ENCODE results near the gene ZNF330. TPM values are rescaled to one million over a fixed set of nuclear protein-coding genes. Genes with fewer than 3 reads are reported as not detected.

Gene ZNF330
- 34.1 and 47.2 TPM in 2 replicates for total RNA-seq (2012; rRNA removed)
- polyA plus RNA-seq (2012; rRNA removed), result 24.3 and 27.2 TPM in 2 replicates
- polyA plus RNA-seq (2012; cell fraction: cytosol; rRNA removed), result 6.0 and 13.7 TPM in 2 replicates
- 3.7 and 25.5 TPM in 2 replicates for polyA plus RNA-seq (2012; cell fraction: nucleus; rRNA removed; ENCODE audit: low replicate concordance)
- Bru-seq, nascent RNA, result percentile 77 among the genes with signal in this experiment
- BruChase-seq, experiment 1, labeled RNA remaining after a 6-hour chase, result percentile 54 among the genes with signal in this experiment
- percentile 67 among the genes with signal in this experiment for BruChase-seq, experiment 2, labeled RNA remaining after a 2-hour chase
- long read RNA-seq, partial matches to known transcripts, result 3 of 5 reads
- long read RNA-seq, other reads (novel, unspliced or antisense), result 0 of 5 reads

DNA sequence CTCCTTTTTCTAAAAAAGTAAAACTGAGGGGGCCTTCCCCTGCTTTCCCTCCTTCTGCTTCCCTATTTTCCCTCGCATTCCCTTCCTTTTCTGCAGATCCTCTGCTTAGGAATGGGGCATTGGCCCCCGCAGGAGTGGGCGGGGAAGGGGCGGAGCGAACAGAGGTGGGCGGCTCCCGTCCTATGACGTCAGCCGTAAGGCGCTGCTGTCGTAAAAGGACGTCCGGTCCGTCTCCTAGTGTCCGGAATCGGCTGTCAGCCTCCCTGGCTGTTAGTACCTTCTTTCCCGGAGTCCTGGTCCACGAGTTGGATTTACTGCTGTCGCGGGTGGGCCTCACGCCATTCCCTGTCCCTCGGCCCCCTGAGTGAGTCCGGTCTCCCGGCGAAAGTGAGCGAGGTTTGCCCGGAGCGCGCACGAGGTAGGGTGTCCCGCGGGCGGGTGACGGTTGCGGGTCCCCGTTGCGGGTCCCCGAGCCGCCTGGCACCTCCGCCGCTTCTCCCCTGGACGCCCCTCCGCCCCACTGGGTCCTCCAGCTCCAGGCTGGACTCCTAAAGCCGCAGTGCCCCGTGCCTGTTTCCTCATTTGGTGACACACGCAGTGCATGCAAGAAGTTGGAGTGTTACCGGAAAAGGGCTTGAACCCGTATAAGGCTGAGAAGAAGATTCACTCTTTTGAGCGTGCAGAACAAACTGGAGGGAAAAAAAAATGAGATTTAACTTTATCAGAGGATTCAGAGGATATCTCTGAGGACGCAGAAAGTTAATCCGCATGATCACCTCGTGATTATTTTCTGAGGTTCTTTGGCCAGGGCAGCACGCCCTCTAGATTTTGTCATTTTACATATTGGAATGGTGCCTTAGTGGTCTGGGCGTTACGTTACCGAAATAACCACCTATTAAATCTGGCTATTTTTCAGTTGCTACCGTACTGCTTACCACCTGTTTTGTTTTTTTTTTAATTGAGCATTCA is at the start of gene ZNF330:
ZNF330 (plus strand) TSS at position 205 of the 969 bp plus-strand sequence. CDS start 1,477 bp downstream, outside the sequence.
- ATAC-seq (ENCODE audit: low read depth) (peak; percentile 99), DNase-seq (peak; percentile 93)
- H3K9me1 ChIP-seq (ENCODE audit: insufficient read depth, low read length), result no peaks in the 10 kb centered on the region
- peak within 1 kb of the TSS; percentile 69 for H3K18ac ChIP-seq (ENCODE audit: low read depth, low read length)
- TSS peak; percentile 40 for BruUV-seq (replicated peaks)
- H2BK5ac ChIP-seq (ENCODE audit: low read depth, low read length, poor library complexity, severe bottlenecking), result peak within 1 kb of the TSS; percentile 87
- peaks cover 2% of the 10 kb centered on the region for H3K4me1 ChIP-seq (ENCODE audit: control insufficient read depth, insufficient read depth, low read length)
- dilution Hi-C loops (cut with HindIII; ENCODE audit: low sequenced_read_pairs, unreplicated experiment), result no loop called here
- peak within 1 kb of the TSS; percentile 20; the same call in 1 of the 2 replicates for H4K91ac ChIP-seq (ENCODE audit: insufficient read depth, low read depth, low read length)
- intact Hi-C loops (cut with micrococcal nuclease), result loop anchor here (5.0 to 10.0 kb wide), 4 partner anchors 111 to 874 kb away; no protein-coding TSS in a partner anchor
- H3K4me3 ChIP-seq (ENCODE audit: insufficient read depth, low read depth, low read length), result peak within 1 kb of the TSS; percentile 94
- in situ Hi-C loops (cut with MboI; ENCODE audit: low sequenced_read_pairs), result no loop called here
- 1% methylated on average over 25 of the region's 57 CpGs; no CpG with 5 or more reads in 1 of the 2 experiments for whole genome bisulfite sequencing, 2 experiments (ENCODE audit: extremely low coverage in 2 of 2, insufficient read length in 1 of 2)
- peak within 1 kb of the TSS; percentile 93 for H3K4me2 ChIP-seq (ENCODE audit: low read depth, low read length)
- TF ChIP-seq RCOR1 (IDR thresholded peaks at IDR 0.05; ENCODE audit: insufficient replicate concordance, low read length), result no peak
- TF ChIP-seq, protein P1, sequence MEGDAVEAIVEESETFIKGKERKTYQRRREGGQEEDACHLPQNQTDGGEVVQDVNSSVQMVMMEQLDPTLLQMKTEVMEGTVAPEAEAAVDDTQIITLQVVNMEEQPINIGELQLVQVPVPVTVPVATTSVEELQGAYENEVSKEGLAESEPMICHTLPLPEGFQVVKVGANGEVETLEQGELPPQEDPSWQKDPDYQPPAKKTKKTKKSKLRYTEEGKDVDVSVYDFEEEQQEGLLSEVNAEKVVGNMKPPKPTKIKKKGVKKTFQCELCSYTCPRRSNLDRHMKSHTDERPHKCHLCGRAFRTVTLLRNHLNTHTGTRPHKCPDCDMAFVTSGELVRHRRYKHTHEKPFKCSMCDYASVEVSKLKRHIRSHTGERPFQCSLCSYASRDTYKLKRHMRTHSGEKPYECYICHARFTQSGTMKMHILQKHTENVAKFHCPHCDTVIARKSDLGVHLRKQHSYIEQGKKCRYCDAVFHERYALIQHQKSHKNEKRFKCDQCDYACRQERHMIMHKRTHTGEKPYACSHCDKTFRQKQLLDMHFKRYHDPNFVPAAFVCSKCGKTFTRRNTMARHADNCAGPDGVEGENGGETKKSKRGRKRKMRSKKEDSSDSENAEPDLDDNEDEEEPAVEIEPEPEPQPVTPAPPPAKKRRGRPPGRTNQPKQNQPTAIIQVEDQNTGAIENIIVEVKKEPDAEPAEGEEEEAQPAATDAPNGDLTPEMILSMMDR (conservative IDR thresholded peaks at IDR 0.05; ENCODE audit: low read depth, low read length), result peak; percentile 23; the same call in 1 of the 2 replicates
- TF ChIP-seq CHD1 (IDR thresholded peaks at IDR 0.05; ENCODE audit: low read depth, low read length), result no peak
- peak; percentile 75; the same call in 1 of the 2 replicates for TF ChIP-seq MXI1 (IDR thresholded peaks at IDR 0.05; ENCODE audit: borderline replicate concordance, low read depth, low read length)
- peak; percentile 82 for TF ChIP-seq POLR2A (IDR thresholded peaks at IDR 0.05; ENCODE audit: low read depth, low read length)
- peak; percentile 11; the same call in 1 of the 2 replicates for TF ChIP-seq CEBPB (IDR thresholded peaks at IDR 0.05; ENCODE audit: low read depth, low read length)
- TF ChIP-seq RFX5 (IDR thresholded peaks at IDR 0.05; ENCODE audit: low read depth, low read length), result no peak
- peak; percentile 92; the same call in 1 of the 2 replicates for TF ChIP-seq MAZ (IDR thresholded peaks at IDR 0.05; ENCODE audit: borderline replicate concordance, low read depth, low read length)
- peak; percentile 2; the same call in 1 of the 2 replicates for TF ChIP-seq FOS (IDR thresholded peaks at IDR 0.05; ENCODE audit: low read depth, low read length)
- TF ChIP-seq, protein P2, sequence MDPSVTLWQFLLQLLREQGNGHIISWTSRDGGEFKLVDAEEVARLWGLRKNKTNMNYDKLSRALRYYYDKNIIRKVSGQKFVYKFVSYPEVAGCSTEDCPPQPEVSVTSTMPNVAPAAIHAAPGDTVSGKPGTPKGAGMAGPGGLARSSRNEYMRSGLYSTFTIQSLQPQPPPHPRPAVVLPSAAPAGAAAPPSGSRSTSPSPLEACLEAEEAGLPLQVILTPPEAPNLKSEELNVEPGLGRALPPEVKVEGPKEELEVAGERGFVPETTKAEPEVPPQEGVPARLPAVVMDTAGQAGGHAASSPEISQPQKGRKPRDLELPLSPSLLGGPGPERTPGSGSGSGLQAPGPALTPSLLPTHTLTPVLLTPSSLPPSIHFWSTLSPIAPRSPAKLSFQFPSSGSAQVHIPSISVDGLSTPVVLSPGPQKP (IDR thresholded peaks at IDR 0.05; ENCODE audit: borderline replicate concordance, low read depth, low read length), result no peak
- peaks cover 3% of the 10 kb centered on the region for H3K36me3 ChIP-seq (ENCODE audit: control insufficient read depth, insufficient read depth, low read length)
- H2AK9ac ChIP-seq (replicated peaks; ENCODE audit: low read depth, low read length, poor library complexity), result peak within 1 kb of the TSS; percentile 76
- peak within 1 kb of the TSS; percentile 58 for H3K56ac ChIP-seq (ENCODE audit: extremely low read depth, insufficient read depth, low read length)
- H3K27ac ChIP-seq (ENCODE audit: insufficient read depth, low read length), result peak within 1 kb of the TSS; percentile 95
- H2BK120ac ChIP-seq (ENCODE audit: low read depth, low read length), result peak within 1 kb of the TSS; percentile 53; the same call in 1 of the 2 replicates
- peak within 1 kb of the TSS; percentile 96 for H2AFZ ChIP-seq (replicated peaks; ENCODE audit: low read length, poor library complexity)
- no peak within 1 kb of the TSS for H2BK20ac ChIP-seq (ENCODE audit: low read depth, low read length)
- H2BK15ac ChIP-seq (ENCODE audit: low read depth, low read length), result no peak within 1 kb of the TSS
- no peaks in the 10 kb centered on the region for H3K27me3 ChIP-seq (ENCODE audit: control insufficient read depth, insufficient read depth, low read length)
- ChIA-PET CTCF (no interaction called here), POLR2A (ENCODE audit: unreplicated experiment) (no interaction called here)
- peak within 1 kb of the TSS; percentile 73 for H3K4ac ChIP-seq (ENCODE audit: low read depth, low read length)
- H4K5ac ChIP-seq (ENCODE audit: low read depth, low read length), result peak within 1 kb of the TSS; percentile 98
- peak within 1 kb of the TSS; percentile 88 for H3K23ac ChIP-seq (ENCODE audit: low read depth, low read length)
- peaks cover 9 to 25% of the 10 kb centered on the region in 2 experiments for H3K79me1 ChIP-seq (ENCODE audit: low read depth in 1 of 2, low read length in 2 of 2)
- H4K20me1 ChIP-seq (ENCODE audit: insufficient read depth, low read length), result no peaks in the 10 kb centered on the region
- H3K9me3 ChIP-seq (ENCODE audit: control insufficient read depth, insufficient read depth, low read length), result no peaks in the 10 kb centered on the region
- peak within 1 kb of the TSS; percentile 45 for H2AK5ac ChIP-seq (ENCODE audit: low read depth, low read length)
- peak within 1 kb of the TSS; percentile 93 for H3K9ac ChIP-seq (ENCODE audit: low read depth, low read length)
- peak within 1 kb of the TSS; percentile 97 to 99 for H4K8ac ChIP-seq (ENCODE audit: low read depth in 2 of 2, low read length in 2 of 2)
- H3K14ac ChIP-seq (replicated peaks; ENCODE audit: low read depth, low read length), result peak within 1 kb of the TSS; percentile 89

Measured in IMR-90 (cell line).